ENCODE data around the gene HHAT. TPM values are rescaled to one million over a fixed set of nuclear protein-coding genes. Genes with fewer than 3 reads are reported as not detected.

HHAT gene
- polyA plus RNA-seq, 1 donor from 2014 or later, result 5.3 TPM

- Histone ChIP-seq H3K36me3 (ENCODE audit: insufficient read depth, low read length) (no peaks in the 10 kb centered on the region), H3F3A (ENCODE audit: insufficient read depth, low read length, poor library complexity, severe bottlenecking) (no peaks in the 10 kb centered on the region), H3K9me2 (ENCODE audit: insufficient read depth, low read length) (no peaks in the 10 kb centered on the region), H3K27me3 (ENCODE audit: insufficient read depth, low read depth, low read length) (no peaks in the 10 kb centered on the region), H3K9ac (ENCODE audit: low read length) (no peak overlapping the region), H3K27ac (ENCODE audit: low read length) (no peak overlapping the region), H3K9me3 (ENCODE audit: low read length) (no peaks in the 10 kb centered on the region), H3K4me2 (ENCODE audit: low read length) (no peak overlapping the region), H3K79me2 (replicated peaks; ENCODE audit: insufficient read depth, low read length) (no peaks in the 10 kb centered on the region), H4K20me1 (ENCODE audit: insufficient read depth) (no peaks in the 10 kb centered on the region), H3K4me3 (ENCODE audit: low read length) (no peak overlapping the region), H2AFZ (ENCODE audit: low read depth, low read length) (no peak overlapping the region)
- no peak for TF ChIP-seq EP300 (conservative IDR thresholded peaks at IDR 0.05; ENCODE audit: poor library complexity, severe bottlenecking)
- TF ChIP-seq POLR2AphosphoS5 (IDR thresholded peaks at IDR 0.05), result no peak
- TF ChIP-seq SMC3 (conservative IDR thresholded peaks at IDR 0.05; ENCODE audit: poor library complexity), result no peak
- no peak for TF ChIP-seq TAF1 (IDR thresholded peaks at IDR 0.05; ENCODE audit: low read depth)
- no peak for TF ChIP-seq RAD21 (conservative IDR thresholded peaks at IDR 0.05)
- no peak for TF ChIP-seq REST (IDR thresholded peaks at IDR 0.05; ENCODE audit: borderline replicate concordance)
- TF ChIP-seq EZH2 (IDR thresholded peaks at IDR 0.05; ENCODE audit: borderline replicate concordance, insufficient read depth, low read length, poor library complexity, severe bottlenecking), result no peak
- TF ChIP-seq, protein P1, sequence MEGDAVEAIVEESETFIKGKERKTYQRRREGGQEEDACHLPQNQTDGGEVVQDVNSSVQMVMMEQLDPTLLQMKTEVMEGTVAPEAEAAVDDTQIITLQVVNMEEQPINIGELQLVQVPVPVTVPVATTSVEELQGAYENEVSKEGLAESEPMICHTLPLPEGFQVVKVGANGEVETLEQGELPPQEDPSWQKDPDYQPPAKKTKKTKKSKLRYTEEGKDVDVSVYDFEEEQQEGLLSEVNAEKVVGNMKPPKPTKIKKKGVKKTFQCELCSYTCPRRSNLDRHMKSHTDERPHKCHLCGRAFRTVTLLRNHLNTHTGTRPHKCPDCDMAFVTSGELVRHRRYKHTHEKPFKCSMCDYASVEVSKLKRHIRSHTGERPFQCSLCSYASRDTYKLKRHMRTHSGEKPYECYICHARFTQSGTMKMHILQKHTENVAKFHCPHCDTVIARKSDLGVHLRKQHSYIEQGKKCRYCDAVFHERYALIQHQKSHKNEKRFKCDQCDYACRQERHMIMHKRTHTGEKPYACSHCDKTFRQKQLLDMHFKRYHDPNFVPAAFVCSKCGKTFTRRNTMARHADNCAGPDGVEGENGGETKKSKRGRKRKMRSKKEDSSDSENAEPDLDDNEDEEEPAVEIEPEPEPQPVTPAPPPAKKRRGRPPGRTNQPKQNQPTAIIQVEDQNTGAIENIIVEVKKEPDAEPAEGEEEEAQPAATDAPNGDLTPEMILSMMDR (IDR thresholded peaks at IDR 0.05; ENCODE audit: poor library complexity, severe bottlenecking), result no peak
- TF ChIP-seq MXI1 (conservative IDR thresholded peaks at IDR 0.05; ENCODE audit: poor library complexity, severe bottlenecking), result no peak
Observed at GRCh38 chr1:210654176-210654981, 325.7 kb downstream of the HHAT start.

DNA sequence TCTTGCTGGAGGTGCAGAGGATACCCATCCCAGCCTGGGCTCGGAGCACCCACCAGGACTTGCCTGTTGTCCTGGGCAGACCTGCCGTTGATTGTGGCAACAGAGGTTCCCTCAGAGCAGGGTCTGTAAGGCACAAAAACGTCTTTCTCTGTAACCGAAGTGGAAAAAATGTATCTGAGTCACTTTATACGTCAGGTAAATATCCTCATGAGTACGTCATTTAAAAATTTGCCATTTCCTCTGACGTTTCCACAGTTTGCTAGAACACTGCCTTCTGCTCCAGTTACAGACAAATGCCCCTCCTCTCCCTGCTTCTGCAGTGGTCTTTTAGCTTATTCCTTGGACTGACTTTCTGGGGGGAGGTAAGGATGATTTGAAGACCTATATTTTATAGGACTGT is 326.8 kb downstream of the HHAT start:
- no peak for TF ChIP-seq RAD21 (conservative IDR thresholded peaks at IDR 0.05)
- TF ChIP-seq POLR2AphosphoS5 (IDR thresholded peaks at IDR 0.05), result no peak
- TF ChIP-seq MXI1 (conservative IDR thresholded peaks at IDR 0.05; ENCODE audit: poor library complexity, severe bottlenecking), result no peak
- TF ChIP-seq TAF1 (IDR thresholded peaks at IDR 0.05; ENCODE audit: low read depth), result no peak
- no peak for TF ChIP-seq EZH2 (IDR thresholded peaks at IDR 0.05; ENCODE audit: borderline replicate concordance, insufficient read depth, low read length, poor library complexity, severe bottlenecking)
- no peak for TF ChIP-seq REST (IDR thresholded peaks at IDR 0.05; ENCODE audit: borderline replicate concordance)
- TF ChIP-seq SMC3 (conservative IDR thresholded peaks at IDR 0.05; ENCODE audit: poor library complexity), result no peak
- TF ChIP-seq, protein P1 (IDR thresholded peaks at IDR 0.05; ENCODE audit: poor library complexity, severe bottlenecking), result no peak
- no peak for TF ChIP-seq EP300 (conservative IDR thresholded peaks at IDR 0.05; ENCODE audit: poor library complexity, severe bottlenecking)
- Histone ChIP-seq H3K27ac (ENCODE audit: low read length) (no peak overlapping the region), H2AFZ (ENCODE audit: low read depth, low read length) (no peak overlapping the region)

More for the DNA sequence above, 326.8 kb downstream of the HHAT start:
- H4K20me1 ChIP-seq (ENCODE audit: insufficient read depth), result no peaks in the 10 kb centered on the region
- no peaks in the 10 kb centered on the region for H3K27me3 ChIP-seq (ENCODE audit: insufficient read depth, low read depth, low read length)
- no peaks in the 10 kb centered on the region for H3K9me3 ChIP-seq (ENCODE audit: low read length)
- no peaks in the 10 kb centered on the region for H3K36me3 ChIP-seq (ENCODE audit: insufficient read depth, low read length)
- no peak overlapping the region for H3K4me3 ChIP-seq (ENCODE audit: low read length)
- H3K4me2 ChIP-seq (ENCODE audit: low read length), result no peak overlapping the region
- no peaks in the 10 kb centered on the region for H3K79me2 ChIP-seq (replicated peaks; ENCODE audit: insufficient read depth, low read length)
- no peaks in the 10 kb centered on the region for H3F3A ChIP-seq (ENCODE audit: insufficient read depth, low read length, poor library complexity, severe bottlenecking)
- H3K9me2 ChIP-seq (ENCODE audit: insufficient read depth, low read length), result no peaks in the 10 kb centered on the region
- no peak overlapping the region for H3K9ac ChIP-seq (ENCODE audit: low read length)
